PC-3 (cell line): ENCODE measurements around the gene FSTL1. TPM values are rescaled to one million over a fixed set of nuclear protein-coding genes. Genes with fewer than 3 reads are reported as not detected.

Source experiments
- ATAC-seq: fragments of 200-7000 bp; cut with Tn5 transposase; 2 replicates; pipeline ENCODE4 v1.9.1; 2020; ENCODE audit warnings: mild to moderate bottlenecking, moderate library complexity
- BruUV-seq: library from RNA; stranded (reverse); fragments of 400-500 nt; replicated peaks from 2 replicates; lab custom pipeline; 2021; lab: Mats Ljungman, UMichigan
- CTCF ChIA-PET: fragments of 300-600 bp; sonication (Branson Sonifier 250); formaldehyde crosslinking; loops from one replicate; lab custom pipeline; 2022; ENCODE audit warnings: antibody characterized with exemption; lab: Charles Lee
- POLR2A ChIA-PET: fragments of 300-600 bp; sonication (Branson Sonifier 250); formaldehyde crosslinking; loops from one replicate; lab custom pipeline; 2022; ENCODE audit warnings: antibody characterized with exemption; ENCODE audit not compliant: unreplicated experiment; lab: Charles Lee
- DNase-seq: peaks from one replicate; pipeline ENCODE4 v3.0.0-alpha.2; 2015
- H2AFZ ChIP-seq: fragments of 300-600 bp; sonication (generic); 2 replicates; pipeline ENCODE4 v1.6.0; 2016; ENCODE audit warnings: antibody characterized with exemption, low read length
- H3F3A ChIP-seq: fragments of 300-600 bp; sonication (generic); one replicate; pipeline ENCODE4 v1.6.0; 2017; ENCODE audit warnings: antibody characterized with exemption, low read length, control low read depth, mild to moderate bottlenecking; ENCODE audit not compliant: unreplicated experiment
- H3K27ac ChIP-seq: fragments of 300-600 bp; sonication (generic); 2 replicates; pipeline ENCODE4 v1.5.1; 2016; ENCODE audit warnings: mild to moderate bottlenecking, low read length
- H3K27me3 ChIP-seq: fragments of 300-600 bp; sonication (generic); 2 replicates; pipeline ENCODE4 v1.6.1; 2016; ENCODE audit warnings: low read length, mixed read lengths
- H3K36me3 ChIP-seq: fragments of 300-600 bp; sonication (generic); 2 replicates; pipeline ENCODE4 v1.6.1; 2016; ENCODE audit warnings: low read depth, mixed run types, low read length, mixed read lengths
- H3K4me1 ChIP-seq: fragments of 300-600 bp; sonication (generic); 2 replicates; pipeline ENCODE4 v1.5.1; 2016; ENCODE audit warnings: low read length; ENCODE audit not compliant: insufficient read depth
- H3K4me2 ChIP-seq: fragments of 300-600 bp; sonication (generic); 2 replicates; pipeline ENCODE4 v1.6.0; 2016; ENCODE audit warnings: low read length
- H3K4me3 ChIP-seq: fragments of 300-600 bp; sonication (generic); 2 replicates; pipeline ENCODE4 v1.5.1; 2016; ENCODE audit warnings: mild to moderate bottlenecking, low read length, mixed read lengths
- H3K79me2 ChIP-seq: fragments of 300-600 bp; sonication (generic); 2 replicates; pipeline ENCODE4 v1.6.1; 2017; ENCODE audit warnings: low read length, mixed read lengths
- H3K9ac ChIP-seq: fragments of 300-600 bp; sonication (generic); 2 replicates; pipeline ENCODE4 v1.6.0; 2016; ENCODE audit warnings: mild to moderate bottlenecking, low read length
- H3K9me2 ChIP-seq: fragments of 300-600 bp; sonication (generic); replicated peaks from 2 replicates; pipeline ENCODE4 v1.6.1; 2016; ENCODE audit warnings: mixed run types, low read length, mixed read lengths
- H3K9me3 ChIP-seq: fragments of 300-600 bp; sonication (generic); 2 replicates; pipeline ENCODE4 v1.6.1; 2016; ENCODE audit warnings: low read length, mixed read lengths
- H4K20me1 ChIP-seq: fragments of 300-600 bp; sonication (generic); 2 replicates; pipeline ENCODE4 v1.6.1; 2016; ENCODE audit warnings: low read length, mixed read lengths
- EZH2 ChIP-seq: fragments of 300-600 bp; sonication (generic); IDR thresholded peaks from one replicate; pipeline ENCODE4 v1.6.1; 2017; ENCODE audit warnings: antibody characterized with exemption, mild to moderate bottlenecking, low read length; ENCODE audit not compliant: unreplicated experiment
- EZH2phosphoT487 ChIP-seq: fragments of 300-600 bp; sonication (generic); IDR thresholded peaks from 2 replicates; pipeline ENCODE4 v1.6.1; 2018; ENCODE audit warnings: mild to moderate bottlenecking, antibody characterized with exemption, low read length, borderline replicate concordance
- intact Hi-C: fragments of 100-400 bp; cut with micrococcal nuclease; formaldehyde crosslinking; loops from 2 replicates; pipeline ENCODE4 v1.9.0; 2023
- total RNA-seq: library from RNA; depleted of rRNA; stranded (reverse); fragments of >200 nt; gene quantifications from 2 replicates; pipeline ENCODE4 v1.2.3, GENCODE V29; 2014
- TF ChIP-seq, protein P1 (sequence below): fragments of 300-600 bp; sonication (generic); conservative IDR thresholded peaks from 2 replicates; pipeline ENCODE4 v1.5.1; 2017; ENCODE audit warnings: antibody characterized with exemption, low read depth, mild to moderate bottlenecking, low read length

Gene FSTL1
- total RNA-seq, 1 experiment from 2014 or later = 178 TPM

DNA sequence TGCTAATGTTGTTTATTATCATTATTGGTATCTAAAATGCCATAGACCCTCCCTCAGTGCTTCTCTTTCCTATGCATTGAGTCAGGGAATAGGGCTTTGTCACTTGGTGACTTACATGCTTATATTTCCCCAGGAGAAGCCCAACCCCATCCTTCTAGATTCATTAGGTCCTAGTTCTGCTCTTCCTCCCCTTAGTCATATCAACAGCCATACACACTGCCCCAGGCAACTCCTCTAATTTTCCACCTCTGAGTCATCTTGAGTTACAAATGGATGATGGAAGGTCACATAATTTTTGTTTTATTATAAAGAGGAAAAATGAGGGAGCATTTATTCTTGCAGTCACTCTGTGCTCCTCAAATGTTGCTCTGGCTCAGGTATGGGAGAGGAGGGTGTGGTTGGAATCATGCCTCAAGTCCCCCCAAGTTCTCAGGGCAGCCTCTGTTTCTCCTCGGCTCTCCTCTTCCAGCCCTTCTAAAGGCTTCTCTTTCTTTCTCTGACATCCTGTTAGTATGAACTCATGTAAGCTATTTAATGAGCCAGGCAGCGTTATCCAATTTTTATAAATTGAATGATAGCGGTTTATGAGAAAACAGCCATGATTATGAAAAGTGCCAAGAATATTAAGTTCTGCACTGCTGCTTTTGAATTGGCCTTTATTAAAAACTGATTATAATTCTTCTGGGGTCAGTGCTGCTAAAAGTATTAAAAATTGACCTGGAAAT, 45.6 kb upstream of the FSTL1 start:
- DNase-seq (peak; percentile 97), ATAC-seq (peak; percentile 74)
- intact Hi-C loops = loop anchor here (1.0 to 2.0 kb wide), 4 partner anchors 10 to 62 kb away; partner anchors contain the start of gene FSTL1
- Histone ChIP-seq H3K27ac (peak overlapping the region; percentile 85), H3K9ac (peak overlapping the region; percentile 48), H3K79me2 (no peaks in the 10 kb centered on the region), H3K9me2 (no peaks in the 10 kb centered on the region), H2AFZ (peak overlapping the region; percentile 9; the same call in 1 of the 2 replicates), H3K4me2 (peak overlapping the region; percentile 73), H3K4me1 (peaks cover 36% of the 10 kb centered on the region), H3K4me3 (peak overlapping the region; percentile 54), H4K20me1 (no peaks in the 10 kb centered on the region), H3F3A (peaks cover 16% of the 10 kb centered on the region), H3K27me3 (no peaks in the 10 kb centered on the region), H3K36me3 (peaks cover 13% of the 10 kb centered on the region; the same call in 1 of the 2 replicates), H3K9me3 (peaks cover 15% of the 10 kb centered on the region; the same call in 1 of the 2 replicates)
- ChIA-PET CTCF (interaction anchor here (1.5 kb wide), 1 partner anchor 79 kb away, joined by 4 read pairs; no protein-coding TSS in a partner anchor), POLR2A (no interaction called here)
- no peak for TF ChIP-seq EZH2phosphoT487
- TF ChIP-seq, protein P1, sequence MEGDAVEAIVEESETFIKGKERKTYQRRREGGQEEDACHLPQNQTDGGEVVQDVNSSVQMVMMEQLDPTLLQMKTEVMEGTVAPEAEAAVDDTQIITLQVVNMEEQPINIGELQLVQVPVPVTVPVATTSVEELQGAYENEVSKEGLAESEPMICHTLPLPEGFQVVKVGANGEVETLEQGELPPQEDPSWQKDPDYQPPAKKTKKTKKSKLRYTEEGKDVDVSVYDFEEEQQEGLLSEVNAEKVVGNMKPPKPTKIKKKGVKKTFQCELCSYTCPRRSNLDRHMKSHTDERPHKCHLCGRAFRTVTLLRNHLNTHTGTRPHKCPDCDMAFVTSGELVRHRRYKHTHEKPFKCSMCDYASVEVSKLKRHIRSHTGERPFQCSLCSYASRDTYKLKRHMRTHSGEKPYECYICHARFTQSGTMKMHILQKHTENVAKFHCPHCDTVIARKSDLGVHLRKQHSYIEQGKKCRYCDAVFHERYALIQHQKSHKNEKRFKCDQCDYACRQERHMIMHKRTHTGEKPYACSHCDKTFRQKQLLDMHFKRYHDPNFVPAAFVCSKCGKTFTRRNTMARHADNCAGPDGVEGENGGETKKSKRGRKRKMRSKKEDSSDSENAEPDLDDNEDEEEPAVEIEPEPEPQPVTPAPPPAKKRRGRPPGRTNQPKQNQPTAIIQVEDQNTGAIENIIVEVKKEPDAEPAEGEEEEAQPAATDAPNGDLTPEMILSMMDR = no peak
- TF ChIP-seq EZH2 = no peak
- BruUV-seq = TSS peak; percentile 81

DNA sequence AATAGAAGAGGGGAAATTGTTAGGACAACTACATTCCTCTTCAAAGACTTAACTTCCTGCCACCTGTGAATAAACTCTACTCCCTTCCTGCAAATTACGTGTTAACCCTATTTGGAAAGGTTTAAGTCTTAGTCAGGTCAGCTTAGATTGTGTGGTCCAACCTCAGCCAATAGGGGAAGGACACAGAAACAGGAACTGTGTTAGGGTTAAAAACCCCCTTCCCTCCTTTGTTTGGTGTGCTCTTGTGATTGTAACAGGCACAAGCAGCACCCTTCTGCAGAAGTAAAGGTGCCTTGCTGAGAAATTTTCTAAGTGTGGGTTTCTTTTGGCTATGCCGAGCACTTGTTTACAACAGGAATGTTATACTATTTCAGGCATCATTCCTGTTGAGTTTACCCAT, 45.0 kb upstream of the FSTL1 start:
- intact Hi-C loops = loop anchor here (1.0 to 2.0 kb wide), 3 partner anchors 46 to 63 kb away; partner anchors contain the start of gene FSTL1
- Histone ChIP-seq H4K20me1 (no peaks in the 10 kb centered on the region), H3K4me3 (0 out of 2 replicates have a peak overlapping the region, but pooled peaks have one; percentile 1), H3K4me2 (peak overlapping the region; percentile 73; the same call in 1 of the 2 replicates), H3K27ac (peak overlapping the region; percentile 85), H3K9me3 (peaks cover 15% of the 10 kb centered on the region; the same call in 1 of the 2 replicates), H3F3A (peaks cover 16% of the 10 kb centered on the region), H3K27me3 (no peaks in the 10 kb centered on the region), H2AFZ (no peak overlapping the region), H3K9ac (no peak overlapping the region), H3K36me3 (peaks cover 13% of the 10 kb centered on the region; the same call in 1 of the 2 replicates), H3K79me2 (no peaks in the 10 kb centered on the region), H3K4me1 (peaks cover 36% of the 10 kb centered on the region), H3K9me2 (no peaks in the 10 kb centered on the region)
- TF ChIP-seq, protein P1 = no peak
- TF ChIP-seq EZH2phosphoT487 (no peak), EZH2 (no peak)
- BruUV-seq = no TSS peak
- ChIA-PET POLR2A (no interaction called here), CTCF (no interaction called here)
- ATAC-seq (no peak), DNase-seq (peak; percentile 50)
